Esophagus squamous epithelium (tissue), 5 donors: ENCODE data around the gene PKP4. TPM values are rescaled to one million over a fixed set of nuclear protein-coding genes. Genes with fewer than 3 reads are reported as not detected.

Experiments used
- DNase-seq: peaks from one replicate; lab custom pipeline; 2025; lab: John Stamatoyannopoulos, UW
- H3K27ac ChIP-seq, 4 donors: fragments of 200-600 bp; sonication (generic); one replicate each; pipeline ENCODE4 v1.5.1; 2016 to 2019; ENCODE audit warnings: mild to moderate bottlenecking in 1 of 4
- H3K27me3 ChIP-seq, 4 donors: fragments of 200-600 bp; sonication (generic); 1 replicate in 3 of 4; 2 replicates in 1 of 4; pipeline versions ENCODE4 v1.5.1 to v1.6.0; 2017 to 2021; ENCODE audit warnings: antibody characterized with exemption in 1 of 4
- H3K36me3 ChIP-seq, 3 donors: fragments of 200-600 bp; sonication (generic); one replicate each; pipeline ENCODE4 v1.5.1; 2016 to 2019
- H3K4me1 ChIP-seq, 3 donors: fragments of 200-600 bp; sonication (generic); one replicate each; pipeline ENCODE4 v1.5.1; 2017 to 2019
- H3K4me3 ChIP-seq, 4 donors: fragments of 200-600 bp; sonication (generic); 1 replicate in 3 of 4; 2 replicates in 1 of 4; pipeline ENCODE4 v1.5.1; 2016 to 2019; ENCODE audit warnings: mild to moderate bottlenecking in 2 of 4, moderate library complexity in 1 of 4
- H3K9me3 ChIP-seq, 3 donors: fragments of 200-600 bp; sonication (generic); one replicate each; pipeline ENCODE4 v1.5.1; 2016 to 2019
- CTCF ChIP-seq, 6 experiments: fragments of 450-650 bp in 4 of 6; fragments of 200-600 bp in 2 of 6; sonication (generic) in 2 of 6; IDR thresholded peaks; one replicate each; pipeline ENCODE4 v1.5.1; 2016 to 2019; ENCODE audit warnings: antibody characterized with exemption in 6 of 6, mild to moderate bottlenecking in 4 of 6, moderate library complexity in 4 of 6
- POLR2A ChIP-seq, 4 donors: fragments of 450-650 bp; IDR thresholded peaks; one replicate each; pipeline ENCODE4 v1.6.1; 2017; ENCODE audit warnings: antibody characterized with exemption in 4 of 4, mild to moderate bottlenecking in 4 of 4, moderate library complexity in 3 of 4
- WGBS, 2 donors: methylation state at CpG; one replicate each; pipeline ENCODE4 v1.1.5; 2018; 5-methylcytosine and 5-hydroxymethylcytosine counted together
- intact Hi-C: fragments of 100-400 bp; cut with DNase I; formaldehyde crosslinking; loops from one replicate; pipeline ENCODE4 v1.15.0; 2022
- total RNA-seq, 4 donors: library from RNA; depleted of rRNA; stranded (reverse); fragments of >200 nt; gene quantifications; one replicate each; pipeline ENCODE4 v1.1.0, GENCODE V29; 2016
- donor health status: DM: yes; HTN: yes; CAD: no.

PKP4 gene
- total RNA-seq, 4 donors from 2014 or later, result 36.3 to 77.1 (median 46.6) TPM

GRCh38 chr2:158629116-158629515 is 172.4 kb downstream of the PKP4 start:
- TF ChIP-seq POLR2A (IDR thresholded peaks at IDR 0.05) (no peak), CTCF (IDR thresholded peaks at IDR 0.05) (no peak)
- Histone ChIP-seq H3K9me3 (no peaks in the 10 kb centered on the region), H3K4me3 (no peak overlapping the region), H3K27me3 (no peaks in the 10 kb centered on the region), H3K36me3 (peaks cover 0 to 76% (median 8%) of the 10 kb centered on the region in 3 donors), H3K27ac (no peak overlapping the region), H3K4me1 (no peaks in the 10 kb centered on the region)
- WGBS, 2 donors, result 77 to 82% methylated on average over 5 of the region's 5 CpGs
- intact Hi-C loops, result no loop called here
- no peak for DNase-seq

- H3K4me3 ChIP-seq, result no peak overlapping the region
- peaks cover 0 to 4% (median 0%) of the 10 kb centered on the region in 3 donors for H3K4me1 ChIP-seq
- TF ChIP-seq POLR2A (IDR thresholded peaks at IDR 0.05), result no peak
- no peak for TF ChIP-seq CTCF (IDR thresholded peaks at IDR 0.05)
- H3K9me3 ChIP-seq, result no peaks in the 10 kb centered on the region
- DNase-seq, result no peak
- H3K36me3 ChIP-seq, result peaks cover 0 to 77% (median 0%) of the 10 kb centered on the region in 3 donors
- intact Hi-C loops, result no loop called here
- WGBS, 2 donors, result 84 to 86% methylated on average over 2 of the region's 2 CpGs
- no peaks in the 10 kb centered on the region for H3K27me3 ChIP-seq
- no peak overlapping the region for H3K27ac ChIP-seq
These were observed 176.5 kb downstream of the PKP4 start for GRCh38 chr2:158633261-158633660.

GRCh38 chr2:158634627-158635026 is 177.9 kb downstream of the PKP4 start:
- WGBS, 2 donors, result 84 to 91% methylated on average over 5 of the region's 5 CpGs
- intact Hi-C loops, result no loop called here

GRCh38 chr2:158635961-158636601 is 179.3 kb downstream of the PKP4 start:
- H3K4me1 ChIP-seq, result peaks cover 0 to 4% (median 0%) of the 10 kb centered on the region in 3 donors
- peaks cover 0 to 87% (median 0%) of the 10 kb centered on the region in 3 donors for H3K36me3 ChIP-seq
- 50 to 67% methylated on average over 3 of the region's 3 CpGs for WGBS, 2 donors
- no peak overlapping the region for H3K4me3 ChIP-seq
- TF ChIP-seq CTCF (IDR thresholded peaks at IDR 0.05) (no peak), POLR2A (IDR thresholded peaks at IDR 0.05) (no peak)
- no peaks in the 10 kb centered on the region for H3K9me3 ChIP-seq
- H3K27ac ChIP-seq, result no peak overlapping the region
- H3K27me3 ChIP-seq, result no peaks in the 10 kb centered on the region
- DNase-seq, result no peak
- intact Hi-C loops, result no loop called here

More at GRCh38 chr2:158634627-158635026, 177.9 kb downstream of the PKP4 start:
- Histone ChIP-seq H3K36me3 (peaks cover 0 to 77% (median 0%) of the 10 kb centered on the region in 3 donors), H3K4me3 (no peak overlapping the region), H3K4me1 (peaks cover 0 to 4% (median 0%) of the 10 kb centered on the region in 3 donors), H3K9me3 (no peaks in the 10 kb centered on the region), H3K27me3 (no peaks in the 10 kb centered on the region), H3K27ac (no peak overlapping the region)
- TF ChIP-seq CTCF (IDR thresholded peaks at IDR 0.05) (no peak), POLR2A (IDR thresholded peaks at IDR 0.05) (no peak)
- no peak for DNase-seq

GRCh38 chr2:158637357-158637756 is 180.6 kb downstream of the PKP4 start:
- intact Hi-C loops, result no loop called here
- no peak overlapping the region for H3K4me3 ChIP-seq
- H3K9me3 ChIP-seq, result no peaks in the 10 kb centered on the region
- peaks cover 0 to 87% (median 0%) of the 10 kb centered on the region in 3 donors for H3K36me3 ChIP-seq
- H3K4me1 ChIP-seq, result peaks cover 0 to 4% (median 0%) of the 10 kb centered on the region in 3 donors
- H3K27ac ChIP-seq, result no peak overlapping the region
- no peak for DNase-seq
- no peaks in the 10 kb centered on the region for H3K27me3 ChIP-seq
- TF ChIP-seq POLR2A (IDR thresholded peaks at IDR 0.05), result no peak
- TF ChIP-seq CTCF (IDR thresholded peaks at IDR 0.05), result no peak
- WGBS, 2 donors, result 66 to 72% methylated on average over 7 of the region's 7 CpGs
